ENCODE data around the gene NDUFB10. TPM values are rescaled to one million over a fixed set of nuclear protein-coding genes. Genes with fewer than 3 reads are reported as not detected.
A peak's percentile ranks its signal among the peaks of the same experiment; 100 is the strongest.
"Not testable (repeated sequence)": the region's sequence is repeated elsewhere in the genome, so short reads cannot be mapped to it uniquely, and the experiment has no call there.

NDUFB10 gene
- total RNA-seq, 2 experiments from 2014 or later = 131 to 138 TPM

GRCh38 chr16:1960665-1961630 lies 1.6 kb downstream of the NDUFB10 start:
- H3K27me3 Mint-ChIP-seq = peaks cover 2% of the 10 kb centered on the region
- POLR2A ChIA-PET = interaction anchor here (0.6 to 9.7 kb wide), 20 partner anchors 8 to 540 kb away, joined by 3 to 149 read pairs (median 3); partner anchors contain the start of genes FAHD1, GFER, MSRB1 and NOXO1

GRCh38 chr16:1961651-1962067 lies 2.3 kb downstream of the NDUFB10 start:
- H3K27me3 Mint-ChIP-seq = peaks cover 2% of the 10 kb centered on the region
- POLR2A ChIA-PET = interaction anchor here (0.9 to 9.7 kb wide), 10 partner anchors 9 to 541 kb away, joined by 3 to 149 read pairs (median 6); partner anchors contain the start of genes EME2, GFER, MRPS34 and MSRB1
- peak; percentile 52 for DNase-seq
- peaks cover 51% of the 10 kb centered on the region for H3K4me1 Mint-ChIP-seq
- CTCF ChIA-PET = no interaction called here
- no peaks in the 10 kb centered on the region for H3K9me3 Mint-ChIP-seq
- peaks cover 51% of the 10 kb centered on the region for H3K36me3 Mint-ChIP-seq (ENCODE audit: low read depth)
- H3K4me3 Mint-ChIP-seq = peak overlapping the region; percentile 84
- H3K27ac Mint-ChIP-seq = peak overlapping the region; percentile 95

More at GRCh38 chr16:1960665-1961630, 1.6 kb downstream of the NDUFB10 start:
- Mint-ChIP-seq H3K9me3 (no peaks in the 10 kb centered on the region), H3K4me1 (peaks cover 49% of the 10 kb centered on the region), H3K4me3 (peak overlapping the region; percentile 84), H3K36me3 (ENCODE audit: low read depth) (peaks cover 51% of the 10 kb centered on the region), H3K27ac (peak overlapping the region; percentile 95)
- DNase-seq = peak; percentile 54
- CTCF ChIA-PET = interaction anchor here (0.8 to 1.7 kb wide), 4 partner anchors 8 to 180 kb away, joined by 3 to 9 read pairs (median 4); partner anchors contain the start of genes MSRB1 and TBL3

GRCh38 chr16:1962161-1963153 lies 3.1 kb downstream of the NDUFB10 start:
- not testable (repeated sequence) for DNase-seq, H3K27me3 Mint-ChIP-seq, H3K9me3 Mint-ChIP-seq
- Mint-ChIP-seq H3K36me3 (ENCODE audit: low read depth) (peaks cover 53% of the 10 kb centered on the region), H3K4me3 (peak overlapping the region; percentile 84), H3K27ac (peak overlapping the region; percentile 95), H3K4me1 (peaks cover 55% of the 10 kb centered on the region)
- ChIA-PET CTCF (interaction anchor here (1.2 kb wide), 1 partner anchor 42 kb away, joined by 3 read pairs; no protein-coding TSS in a partner anchor), POLR2A (interaction anchor here (0.9 to 9.7 kb wide), 12 partner anchors 9 to 541 kb away, joined by 3 to 149 read pairs (median 10); partner anchors contain the start of genes EME2, GFER, MRPS34 and MSRB1)

GRCh38 chr16:1963806-1964505 lies 4.6 kb downstream of the NDUFB10 start:
- Mint-ChIP-seq H3K36me3 (ENCODE audit: low read depth) (peaks cover 53% of the 10 kb centered on the region), H3K4me1 (peaks cover 57% of the 10 kb centered on the region), H3K27me3 (no peaks in the 10 kb centered on the region), H3K4me3 (peak overlapping the region; percentile 84), H3K9me3 (no peaks in the 10 kb centered on the region), H3K27ac (peak overlapping the region; percentile 95)
- peak; percentile 58 for DNase-seq
- ChIA-PET POLR2A (interaction anchor here (0.8 to 9.7 kb wide), 32 partner anchors 7 to 1284 kb away, joined by 3 to 149 read pairs (median 6); partner anchors contain the start of genes ECI1, EME2, FAHD1 and GFER), CTCF (interaction anchor here (1.0 to 2.6 kb wide), 5 partner anchors 21 to 177 kb away, joined by 3 to 12 read pairs (median 3); partner anchors contain the start of gene MSRB1)

GRCh38 chr16:1964506-1965395 lies 5.4 kb downstream of the NDUFB10 start, which contains the start of gene RPS2:
Gene RPS2, minus strand, starts transcription at chr16:1964826. Its CDS starts 201 bp downstream, at chr16:1964625.
- CTCF ChIA-PET = interaction anchor here (0.7 to 2.6 kb wide), 5 partner anchors 9 to 182 kb away, joined by 3 to 12 read pairs (median 4); partner anchors contain the start of genes MSRB1, NUBP2 and SPSB3
- Mint-ChIP-seq H3K9me3 (no peaks in the 10 kb centered on the region), H3K4me3 (peak within 1 kb of the TSS; percentile 84), H3K36me3 (ENCODE audit: low read depth) (peaks cover 53% of the 10 kb centered on the region), H3K27ac (peak within 1 kb of the TSS; percentile 95), H3K27me3 (no peaks in the 10 kb centered on the region), H3K4me1 (peaks cover 54% of the 10 kb centered on the region)
- peak; percentile 99 for DNase-seq
- POLR2A ChIA-PET = interaction anchor here (0.7 to 9.7 kb wide), 32 partner anchors 9 to 1284 kb away, joined by 3 to 149 read pairs (median 6); partner anchors contain the start of genes CHTF18, ECI1, EME2 and FAHD1

GRCh38 chr16:1965396-1966001 lies 6.2 kb downstream of the NDUFB10 start:
- H3K36me3 Mint-ChIP-seq (ENCODE audit: low read depth) = peaks cover 51% of the 10 kb centered on the region
- CTCF ChIA-PET = interaction anchor here (0.7 to 2.6 kb wide), 5 partner anchors 10 to 183 kb away, joined by 3 to 12 read pairs (median 4); partner anchors contain the start of genes MSRB1, NUBP2 and SPSB3
- peaks cover 53% of the 10 kb centered on the region for H3K4me1 Mint-ChIP-seq
- H3K27me3 Mint-ChIP-seq = no peaks in the 10 kb centered on the region
- peak overlapping the region; percentile 84 for H3K4me3 Mint-ChIP-seq
- H3K9me3 Mint-ChIP-seq = no peaks in the 10 kb centered on the region
- POLR2A ChIA-PET = interaction anchor here (0.7 to 9.7 kb wide), 24 partner anchors 8 to 1285 kb away, joined by 3 to 149 read pairs (median 9); partner anchors contain the start of genes CHTF18, EME2, FAHD1 and GFER
- DNase-seq = no peak
- peak overlapping the region; percentile 92 for H3K27ac Mint-ChIP-seq

GRCh38 chr16:1966460-1966859 lies 7.1 kb downstream of the NDUFB10 start, which contains the start of gene RNF151:
Gene RNF151, plus strand, starts transcription at chr16:1966856. Its CDS starts 26 bp downstream, at chr16:1966882.
- ChIA-PET POLR2A (interaction anchor here (2.2 to 9.7 kb wide), 6 partner anchors 12 to 188 kb away, joined by 11 to 149 read pairs (median 33); partner anchors contain the start of genes GFER, MSRB1, NOXO1 and RPL3L), CTCF (interaction anchor here (2.2 to 2.6 kb wide), 2 partner anchors 23 to 174 kb away, joined by 10 to 12 read pairs; partner anchors contain the start of gene MSRB1)
- Mint-ChIP-seq H3K9me3 (no peaks in the 10 kb centered on the region), H3K4me1 (peaks cover 51% of the 10 kb centered on the region), H3K27ac (peak within 1 kb of the TSS; percentile 92), H3K4me3 (peak within 1 kb of the TSS; percentile 84), H3K36me3 (ENCODE audit: low read depth) (peaks cover 43% of the 10 kb centered on the region), H3K27me3 (no peaks in the 10 kb centered on the region)
- DNase-seq = no peak

GRCh38 chr16:1968146-1968953 lies 9.0 kb downstream of the NDUFB10 start:
- POLR2A ChIA-PET = interaction anchor here (9.7 kb wide), 1 partner anchor 12 kb away, joined by 149 read pairs; the partner anchor contains the start of genes GFER and NOXO1
- H3K4me1 Mint-ChIP-seq = peaks cover 47% of the 10 kb centered on the region
- H3K27me3 Mint-ChIP-seq = no peaks in the 10 kb centered on the region
- no peak overlapping the region for H3K4me3 Mint-ChIP-seq
- CTCF ChIA-PET = no interaction called here
- no peaks in the 10 kb centered on the region for H3K9me3 Mint-ChIP-seq
- no peak for DNase-seq
- peaks cover 31% of the 10 kb centered on the region for H3K36me3 Mint-ChIP-seq (ENCODE audit: low read depth)
- H3K27ac Mint-ChIP-seq = no peak overlapping the region

- Mint-ChIP-seq H3K27ac (peak within 1 kb of the TSS; percentile 95), H3K4me1 (peaks cover 34% of the 10 kb centered on the region), H3K27me3 (no peaks in the 10 kb centered on the region), H3K36me3 (ENCODE audit: low read depth) (peaks cover 22% of the 10 kb centered on the region), H3K9me3 (no peaks in the 10 kb centered on the region), H3K4me3 (peak within 1 kb of the TSS; percentile 90)
- CTCF ChIA-PET = interaction anchor here (0.7 to 2.3 kb wide), 7 partner anchors 11 to 183 kb away, joined by 3 to 8 read pairs (median 3); partner anchors contain the start of genes GFER and TRAF7
- POLR2A ChIA-PET = interaction anchor here (0.7 to 3.9 kb wide), 14 partner anchors 9 to 189 kb away, joined by 3 to 48 read pairs (median 5); partner anchors contain the start of genes GFER, MSRB1, NDUFB10 and NOXO1
- peak; percentile 98 for DNase-seq
Measured at GRCh38 chr16:1971796-1972489, 12.6 kb downstream of the NDUFB10 start, which contains the start of gene TBL3. Gene TBL3, plus strand, starts transcription at chr16:1972053. Its CDS starts 112 bp downstream, at chr16:1972165.

Data from activated CD4-positive, alpha-beta memory T cell treated with anti-CD3 and anti-CD28 coated beads, Interleukin-2, amount 10 ng/mL, durations not matched to agents 7 days and 5 days (primary cell).